DOHH2 (cell line): ENCODE data around the gene RTN4IP1.

ENCODE experiments used
- EZH2phosphoT487 ChIP-seq: fragments of 200-600 bp; sonication (generic); IDR thresholded peaks from 2 replicates; pipeline ENCODE4 v1.6.1; 2017; ENCODE audit warnings: borderline replicate concordance, mild to moderate bottlenecking, antibody characterized with exemption, low read length, moderate library complexity, mixed read lengths
- TF ChIP-seq, protein P1 (sequence below): fragments of 200-600 bp; sonication (generic); IDR thresholded peaks from one replicate; pipeline ENCODE4 v1.5.1; 2014; ENCODE audit warnings: antibody characterized with exemption, mild to moderate bottlenecking, low read depth, low read length; ENCODE audit not compliant: poor library complexity, severe bottlenecking

DNA sequence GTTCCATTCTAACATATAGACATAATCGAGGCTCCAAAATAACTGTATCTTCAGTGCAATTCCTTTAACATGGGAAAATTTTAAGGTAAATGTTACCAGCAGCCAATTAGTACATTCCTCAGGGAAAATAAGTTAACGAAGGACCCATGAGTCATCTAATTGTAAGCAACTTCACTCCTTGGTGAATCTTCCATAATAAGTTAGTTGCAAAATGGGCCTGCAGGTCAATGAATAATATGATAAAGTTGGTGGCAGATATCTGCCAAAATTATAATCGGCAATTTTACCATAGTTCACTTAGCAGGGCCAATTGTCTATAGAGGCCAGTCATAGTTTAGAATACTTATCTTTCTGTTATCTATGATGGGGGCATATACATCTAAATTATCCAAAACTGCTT lies 42.4 kb upstream of the RTN4IP1 start:
- no peak for TF ChIP-seq EZH2phosphoT487
- TF ChIP-seq, protein P1, sequence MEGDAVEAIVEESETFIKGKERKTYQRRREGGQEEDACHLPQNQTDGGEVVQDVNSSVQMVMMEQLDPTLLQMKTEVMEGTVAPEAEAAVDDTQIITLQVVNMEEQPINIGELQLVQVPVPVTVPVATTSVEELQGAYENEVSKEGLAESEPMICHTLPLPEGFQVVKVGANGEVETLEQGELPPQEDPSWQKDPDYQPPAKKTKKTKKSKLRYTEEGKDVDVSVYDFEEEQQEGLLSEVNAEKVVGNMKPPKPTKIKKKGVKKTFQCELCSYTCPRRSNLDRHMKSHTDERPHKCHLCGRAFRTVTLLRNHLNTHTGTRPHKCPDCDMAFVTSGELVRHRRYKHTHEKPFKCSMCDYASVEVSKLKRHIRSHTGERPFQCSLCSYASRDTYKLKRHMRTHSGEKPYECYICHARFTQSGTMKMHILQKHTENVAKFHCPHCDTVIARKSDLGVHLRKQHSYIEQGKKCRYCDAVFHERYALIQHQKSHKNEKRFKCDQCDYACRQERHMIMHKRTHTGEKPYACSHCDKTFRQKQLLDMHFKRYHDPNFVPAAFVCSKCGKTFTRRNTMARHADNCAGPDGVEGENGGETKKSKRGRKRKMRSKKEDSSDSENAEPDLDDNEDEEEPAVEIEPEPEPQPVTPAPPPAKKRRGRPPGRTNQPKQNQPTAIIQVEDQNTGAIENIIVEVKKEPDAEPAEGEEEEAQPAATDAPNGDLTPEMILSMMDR, result no peak
